Neural cell (in vitro differentiated cells): ENCODE data around the gene ERBB4. TPM values are rescaled to one million over a fixed set of nuclear protein-coding genes. Genes with fewer than 3 reads are reported as not detected.

Experiments used
- H2AFZ ChIP-seq: fragments of 200-600, 300-800 bp; sonication (generic), shearing (Covaris generic); 2 replicates; pipeline ENCODE4 v1.6.0; 2014; ENCODE audit warnings: low read depth, mild to moderate bottlenecking, antibody characterized with exemption, low read length, moderate library complexity
- H3F3A ChIP-seq: fragments of 200-600 bp; shearing (Covaris generic); 2 replicates; pipeline ENCODE4 v1.6.1; 2016; ENCODE audit warnings: mild to moderate bottlenecking, moderate library complexity, mixed read lengths, antibody characterized with exemption, low read length; ENCODE audit not compliant: insufficient read depth, poor library complexity, severe bottlenecking
- H3K27ac ChIP-seq: fragments of 200-600, 300-800 bp; sonication (generic), shearing (Covaris generic); 2 replicates; pipeline ENCODE4 v1.5.1; 2014; ENCODE audit warnings: mild to moderate bottlenecking, low read length, moderate library complexity
- H3K27me3 ChIP-seq: fragments of 300-800, 200-600 bp; sonication (generic), shearing (Covaris generic); 2 replicates; pipeline ENCODE4 v1.6.0; 2014; ENCODE audit warnings: mild to moderate bottlenecking, low read depth, low read length, moderate library complexity; ENCODE audit not compliant: insufficient read depth
- H3K36me3 ChIP-seq: fragments of 300-800, 200-600 bp; sonication (generic), shearing (Covaris generic); 2 replicates; pipeline ENCODE4 v1.5.1; 2014; ENCODE audit warnings: mild to moderate bottlenecking, antibody characterized with exemption, low read length, moderate library complexity; ENCODE audit not compliant: insufficient read depth
- H3K4me2 ChIP-seq: fragments of 300-800, 200-600 bp; sonication (generic), shearing (Covaris generic); 2 replicates; pipeline ENCODE4 v1.6.0; 2014; ENCODE audit warnings: mild to moderate bottlenecking, low read length
- H3K4me3 ChIP-seq: fragments of 300-800, 200-600 bp; sonication (generic), shearing (Covaris generic); 2 replicates; pipeline ENCODE4 v1.5.1; 2014; ENCODE audit warnings: mild to moderate bottlenecking, low read length, moderate library complexity
- H3K79me2 ChIP-seq: fragments of 200-600 bp; shearing (Covaris generic); replicated peaks from 2 replicates; pipeline ENCODE4 v1.6.0; 2014; ENCODE audit warnings: mild to moderate bottlenecking, low read length, moderate library complexity; ENCODE audit not compliant: insufficient read depth
- H3K9ac ChIP-seq: fragments of 300-800, 200-600 bp; sonication (generic), shearing (Covaris generic); 2 replicates; pipeline ENCODE4 v1.6.1; 2016; ENCODE audit warnings: mild to moderate bottlenecking, low read length, mixed read lengths
- H3K9me2 ChIP-seq: fragments of 200-600 bp; shearing (Covaris generic); 2 replicates; pipeline ENCODE4 v1.6.1; 2016; ENCODE audit warnings: mild to moderate bottlenecking, low read length, mixed read lengths; ENCODE audit not compliant: insufficient read depth
- H3K9me3 ChIP-seq: fragments of 200-600, 300-800 bp; sonication (generic), shearing (Covaris generic); 2 replicates; pipeline ENCODE4 v1.6.1; 2016; ENCODE audit warnings: mild to moderate bottlenecking, mixed run types, low read length, moderate library complexity, mixed read lengths
- H4K20me1 ChIP-seq: fragments of 200-600 bp; shearing (Covaris generic); 2 replicates; pipeline ENCODE4 v1.6.1; 2016; ENCODE audit warnings: mild to moderate bottlenecking, mixed run types; ENCODE audit not compliant: insufficient read depth
- EP300 ChIP-seq: fragments of 450-650 bp; conservative IDR thresholded peaks from 2 replicates; pipeline ENCODE4 v1.6.1; 2014; ENCODE audit warnings: antibody characterized with exemption, mild to moderate bottlenecking, moderate library complexity; ENCODE audit not compliant: poor library complexity, severe bottlenecking
- EZH2 ChIP-seq: fragments of 200-600, 300-800 bp; shearing (Covaris generic), sonication (generic); IDR thresholded peaks from 2 replicates; pipeline ENCODE4 v1.6.1; 2014; ENCODE audit warnings: antibody characterized with exemption, low read length, borderline replicate concordance, mild to moderate bottlenecking; ENCODE audit not compliant: insufficient read depth, poor library complexity, severe bottlenecking
- MXI1 ChIP-seq: fragments of 450-650 bp; conservative IDR thresholded peaks from 2 replicates; pipeline ENCODE4 v1.6.1; 2014; ENCODE audit warnings: antibody characterized with exemption, mild to moderate bottlenecking; ENCODE audit not compliant: poor library complexity, severe bottlenecking
- POLR2AphosphoS5 ChIP-seq: IDR thresholded peaks from 2 replicates; pipeline ENCODE4 v1.6.1; 2012
- RAD21 ChIP-seq: fragments of 450-650 bp; conservative IDR thresholded peaks from 2 replicates; pipeline ENCODE4 v1.6.1; 2014; ENCODE audit warnings: antibody characterized with exemption, mild to moderate bottlenecking, moderate library complexity
- REST ChIP-seq: IDR thresholded peaks from 2 replicates; pipeline ENCODE4 v1.6.1; 2012; ENCODE audit warnings: borderline replicate concordance
- SMC3 ChIP-seq: fragments of 450-650 bp; conservative IDR thresholded peaks from 2 replicates; pipeline ENCODE4 v1.6.1; 2014; ENCODE audit warnings: antibody characterized with exemption, mild to moderate bottlenecking, moderate library complexity; ENCODE audit not compliant: poor library complexity
- TAF1 ChIP-seq: IDR thresholded peaks from 2 replicates; pipeline ENCODE4 v1.6.1; 2012; ENCODE audit warnings: low read depth
- polyA plus RNA-seq: library from polyadenylated mRNA; depleted of rRNA; stranded (reverse); fragments of >200 nt; gene quantifications from 2 replicates; pipeline ENCODE4 v1.2.3, GENCODE V29; 2014
- TF ChIP-seq, protein P1 (sequence below): fragments of 450-650 bp; IDR thresholded peaks from 2 replicates; pipeline ENCODE4 v1.5.1; 2014; ENCODE audit warnings: antibody characterized with exemption, mild to moderate bottlenecking, moderate library complexity; ENCODE audit not compliant: poor library complexity, severe bottlenecking

The ERBB4 gene
- polyA plus RNA-seq, 1 donor from 2014 or later = 0.69 TPM

- H3K27ac ChIP-seq = no peak overlapping the region
- H3K36me3 ChIP-seq = no peaks in the 10 kb centered on the region
- H3K27me3 ChIP-seq = no peaks in the 10 kb centered on the region
- H3F3A ChIP-seq = no peaks in the 10 kb centered on the region
- no peak overlapping the region for H3K9ac ChIP-seq
- H4K20me1 ChIP-seq = no peaks in the 10 kb centered on the region
- H3K79me2 ChIP-seq = no peaks in the 10 kb centered on the region
- H3K4me2 ChIP-seq = no peak overlapping the region
- H3K4me3 ChIP-seq = no peak overlapping the region
- TF ChIP-seq SMC3 = no peak
- no peak for TF ChIP-seq TAF1
- TF ChIP-seq MXI1 = no peak
- no peak for TF ChIP-seq POLR2AphosphoS5
- no peak for TF ChIP-seq RAD21
- TF ChIP-seq REST = no peak
- TF ChIP-seq, protein P1, sequence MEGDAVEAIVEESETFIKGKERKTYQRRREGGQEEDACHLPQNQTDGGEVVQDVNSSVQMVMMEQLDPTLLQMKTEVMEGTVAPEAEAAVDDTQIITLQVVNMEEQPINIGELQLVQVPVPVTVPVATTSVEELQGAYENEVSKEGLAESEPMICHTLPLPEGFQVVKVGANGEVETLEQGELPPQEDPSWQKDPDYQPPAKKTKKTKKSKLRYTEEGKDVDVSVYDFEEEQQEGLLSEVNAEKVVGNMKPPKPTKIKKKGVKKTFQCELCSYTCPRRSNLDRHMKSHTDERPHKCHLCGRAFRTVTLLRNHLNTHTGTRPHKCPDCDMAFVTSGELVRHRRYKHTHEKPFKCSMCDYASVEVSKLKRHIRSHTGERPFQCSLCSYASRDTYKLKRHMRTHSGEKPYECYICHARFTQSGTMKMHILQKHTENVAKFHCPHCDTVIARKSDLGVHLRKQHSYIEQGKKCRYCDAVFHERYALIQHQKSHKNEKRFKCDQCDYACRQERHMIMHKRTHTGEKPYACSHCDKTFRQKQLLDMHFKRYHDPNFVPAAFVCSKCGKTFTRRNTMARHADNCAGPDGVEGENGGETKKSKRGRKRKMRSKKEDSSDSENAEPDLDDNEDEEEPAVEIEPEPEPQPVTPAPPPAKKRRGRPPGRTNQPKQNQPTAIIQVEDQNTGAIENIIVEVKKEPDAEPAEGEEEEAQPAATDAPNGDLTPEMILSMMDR = no peak
- no peak for TF ChIP-seq EP300
- no peak for TF ChIP-seq EZH2
- no peak overlapping the region for H2AFZ ChIP-seq
- H3K9me2 ChIP-seq = no peaks in the 10 kb centered on the region
- no peaks in the 10 kb centered on the region for H3K9me3 ChIP-seq
Measured at GRCh38 chr2:212311807-212312404, 226.7 kb downstream of the ERBB4 start.

GRCh38 chr2:212299943-212300342 is 238.7 kb downstream of the ERBB4 start:
- Histone ChIP-seq H3K27ac (no peak overlapping the region), H3K4me3 (no peak overlapping the region), H3K9me2 (no peaks in the 10 kb centered on the region), H3K4me2 (no peak overlapping the region), H3F3A (no peaks in the 10 kb centered on the region), H3K36me3 (no peaks in the 10 kb centered on the region), H4K20me1 (no peaks in the 10 kb centered on the region), H3K79me2 (no peaks in the 10 kb centered on the region), H2AFZ (no peak overlapping the region), H3K9me3 (no peaks in the 10 kb centered on the region), H3K9ac (no peak overlapping the region), H3K27me3 (no peaks in the 10 kb centered on the region)
- TF ChIP-seq EZH2 = no peak
- TF ChIP-seq RAD21 = no peak
- no peak for TF ChIP-seq MXI1
